Vagina (tissue), 2 donors: ENCODE measurements around the gene ERGIC1. TPM values are rescaled to one million over a fixed set of nuclear protein-coding genes. Genes with fewer than 3 reads are reported as not detected.

Experiments
- DNase-seq, 2 donors: peaks; one replicate each; pipeline ENCODE4 v3.0.0-alpha.2; 2017; ENCODE audit errors: extremely low spot score in 2 of 2
- H3K27ac ChIP-seq: fragments of 200-600 bp; sonication (generic); one replicate; pipeline ENCODE4 v1.5.1; 2019
- H3K27me3 ChIP-seq: fragments of 200-600 bp; sonication (generic); one replicate; pipeline ENCODE4 v1.5.1; 2019
- H3K36me3 ChIP-seq, 2 donors: fragments of 200-600 bp; sonication (generic); one replicate each; pipeline ENCODE4 v1.5.1; 2017 to 2019
- H3K4me1 ChIP-seq: fragments of 200-600 bp; sonication (generic); one replicate; pipeline ENCODE4 v1.5.1; 2019
- H3K4me3 ChIP-seq, 2 donors: fragments of 200-600 bp; sonication (generic); 1 replicate in 1 of 2; 2 replicates in 1 of 2; pipeline ENCODE4 v1.5.1; 2016 to 2019
- H3K9me3 ChIP-seq: fragments of 200-600 bp; sonication (generic); one replicate; pipeline ENCODE4 v1.5.1; 2019
- POLR2A ChIP-seq, 2 donors: fragments of 450-650 bp; IDR thresholded peaks; one replicate each; pipeline ENCODE4 v1.6.1; 2017; ENCODE audit warnings: antibody characterized with exemption in 2 of 2, mild to moderate bottlenecking in 2 of 2, moderate library complexity in 2 of 2
- POLR2AphosphoS5 ChIP-seq, 2 donors: sonication (generic); formaldehyde crosslinking; IDR thresholded peaks; one replicate each; pipeline ENCODE4 v1.9.0; 2017; ENCODE audit warnings: antibody characterized with exemption in 2 of 2, mild to moderate bottlenecking in 2 of 2, low read depth in 1 of 2; ENCODE audit not compliant: insufficient read depth in 1 of 2
- intact Hi-C: fragments of 100-400 bp; cut with DNase I; formaldehyde crosslinking; loops from one replicate; pipeline ENCODE4 v1.15.1; 2023
- total RNA-seq: library from RNA; depleted of rRNA; stranded (reverse); fragments of >200 nt; gene quantifications from one replicate; pipeline ENCODE4 v1.2.3, GENCODE V29; 2016
- TF ChIP-seq, protein P1 (sequence below), 3 experiments: fragments of 450-650 bp in 2 of 3; fragments of 200-600 bp in 1 of 3; sonication (generic) in 1 of 3; IDR thresholded peaks; one replicate each; pipeline ENCODE4 v1.5.1; 2017 to 2019; ENCODE audit warnings: antibody characterized with exemption in 3 of 3, mild to moderate bottlenecking in 2 of 3, moderate library complexity in 2 of 3

Gene ERGIC1
- total RNA-seq, 1 donor from 2014 or later: 97.2 TPM

DNA sequence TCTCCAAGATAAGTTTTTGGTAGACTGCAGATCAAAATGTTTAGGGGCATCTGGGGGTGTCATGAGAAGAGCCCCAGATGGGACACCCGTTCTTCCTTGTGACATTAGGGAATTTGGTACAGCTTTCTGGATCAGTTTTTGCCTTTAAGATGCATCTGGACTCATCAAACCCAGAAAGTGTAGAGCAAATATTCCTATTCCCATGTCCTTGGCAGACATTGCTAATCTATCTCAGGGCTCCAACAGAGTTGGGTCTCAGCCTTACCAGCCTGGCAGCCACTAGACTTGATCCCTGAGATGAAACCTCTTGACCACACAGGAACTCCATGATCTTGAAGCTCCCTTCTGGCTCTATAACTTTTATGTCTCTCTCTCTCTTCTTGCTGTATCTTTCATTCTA, 35.6 kb downstream of the ERGIC1 start:
- TF ChIP-seq POLR2A (IDR thresholded peaks at IDR 0.05) (no peak), POLR2AphosphoS5 (IDR thresholded peaks at IDR 0.05; ENCODE audit: insufficient read depth in 1 of 2, low read depth in 1 of 2) (no peak)
- TF ChIP-seq, protein P1, sequence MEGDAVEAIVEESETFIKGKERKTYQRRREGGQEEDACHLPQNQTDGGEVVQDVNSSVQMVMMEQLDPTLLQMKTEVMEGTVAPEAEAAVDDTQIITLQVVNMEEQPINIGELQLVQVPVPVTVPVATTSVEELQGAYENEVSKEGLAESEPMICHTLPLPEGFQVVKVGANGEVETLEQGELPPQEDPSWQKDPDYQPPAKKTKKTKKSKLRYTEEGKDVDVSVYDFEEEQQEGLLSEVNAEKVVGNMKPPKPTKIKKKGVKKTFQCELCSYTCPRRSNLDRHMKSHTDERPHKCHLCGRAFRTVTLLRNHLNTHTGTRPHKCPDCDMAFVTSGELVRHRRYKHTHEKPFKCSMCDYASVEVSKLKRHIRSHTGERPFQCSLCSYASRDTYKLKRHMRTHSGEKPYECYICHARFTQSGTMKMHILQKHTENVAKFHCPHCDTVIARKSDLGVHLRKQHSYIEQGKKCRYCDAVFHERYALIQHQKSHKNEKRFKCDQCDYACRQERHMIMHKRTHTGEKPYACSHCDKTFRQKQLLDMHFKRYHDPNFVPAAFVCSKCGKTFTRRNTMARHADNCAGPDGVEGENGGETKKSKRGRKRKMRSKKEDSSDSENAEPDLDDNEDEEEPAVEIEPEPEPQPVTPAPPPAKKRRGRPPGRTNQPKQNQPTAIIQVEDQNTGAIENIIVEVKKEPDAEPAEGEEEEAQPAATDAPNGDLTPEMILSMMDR (IDR thresholded peaks at IDR 0.05): no peak
- Histone ChIP-seq H3K9me3 (no peaks in the 10 kb centered on the region), H3K36me3 (no peaks in the 10 kb centered on the region), H3K27me3 (no peaks in the 10 kb centered on the region), H3K4me1 (peaks cover 98% of the 10 kb centered on the region), H3K27ac (peak overlapping the region; percentile 97), H3K4me3 (no peak overlapping the region)
- no peak for DNase-seq
- intact Hi-C loops: loop anchor here (2.0 to 5.0 kb wide), 3 partner anchors 31 to 97 kb away; partner anchors contain the start of gene DUSP1

DNA sequence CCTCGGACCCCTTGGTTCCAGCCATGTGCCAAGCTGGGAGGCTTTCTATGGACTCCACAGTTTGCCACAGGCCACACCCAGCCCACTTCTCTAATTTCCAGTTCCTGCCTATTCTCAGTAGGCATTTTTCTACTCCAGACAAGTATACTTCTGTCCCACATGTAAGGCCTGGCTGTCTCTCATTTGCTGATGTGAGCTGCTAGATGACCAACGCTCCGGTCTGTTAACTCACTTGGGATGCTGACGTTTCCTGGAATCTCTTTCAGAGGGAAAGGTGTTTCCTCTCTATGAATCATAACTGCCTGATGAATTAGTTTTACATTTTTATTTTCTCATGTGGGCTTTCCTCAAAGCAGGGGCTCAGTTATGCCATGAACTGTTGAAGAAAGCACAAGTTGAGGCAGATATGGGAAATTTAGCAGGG, 36.3 kb downstream of the ERGIC1 start:
- intact Hi-C loops: loop anchor here (2.0 to 5.0 kb wide), 3 partner anchors 30 to 98 kb away; partner anchors contain the start of gene DUSP1
- no peak for TF ChIP-seq POLR2A (IDR thresholded peaks at IDR 0.05)
- TF ChIP-seq, protein P1 (IDR thresholded peaks at IDR 0.05): no peak
- peak in 1 of 2 donors; percentile 89 for TF ChIP-seq POLR2AphosphoS5 (IDR thresholded peaks at IDR 0.05; ENCODE audit: insufficient read depth in 1 of 2, low read depth in 1 of 2)
- Histone ChIP-seq H3K9me3 (no peaks in the 10 kb centered on the region), H3K4me1 (peaks cover 99% of the 10 kb centered on the region), H3K36me3 (no peaks in the 10 kb centered on the region), H3K27me3 (no peaks in the 10 kb centered on the region), H3K4me3 (no peak overlapping the region), H3K27ac (peak overlapping the region; percentile 97)
- no peak for DNase-seq

DNA sequence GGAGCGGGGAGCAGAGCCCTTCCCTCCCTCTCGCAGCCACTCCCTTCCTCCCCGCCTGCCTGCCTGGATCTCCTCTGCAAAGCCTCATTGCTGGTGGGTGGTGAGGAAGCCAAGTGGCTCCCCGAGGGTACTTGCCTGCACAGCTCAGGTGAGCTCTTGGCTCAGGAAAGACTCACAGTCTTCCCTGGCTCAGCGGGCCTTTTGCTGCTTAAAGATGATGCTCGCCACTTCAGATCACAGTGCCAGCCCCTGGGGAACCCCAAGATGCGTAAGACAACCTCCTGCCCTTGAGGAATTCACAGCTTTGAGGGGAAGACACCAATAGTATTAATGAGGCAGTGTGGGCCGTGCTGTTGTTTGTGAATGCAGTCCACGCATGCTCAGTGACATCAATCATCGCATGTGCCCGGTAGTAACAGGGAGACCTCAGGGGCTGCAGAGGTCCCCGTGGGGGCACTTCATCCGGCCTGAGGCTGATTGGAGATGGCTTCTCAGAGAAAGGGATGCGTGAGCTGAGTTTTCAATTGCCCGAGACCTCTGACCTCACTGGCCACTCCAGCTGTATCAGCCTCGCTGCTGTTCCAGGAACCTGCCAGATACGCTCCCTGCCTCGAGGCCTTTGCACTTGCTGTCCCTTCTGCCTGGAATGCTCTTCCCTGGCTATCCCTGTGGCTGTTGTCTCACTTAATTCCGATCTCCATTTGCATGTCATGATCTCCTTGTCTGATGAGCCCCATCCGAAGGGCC, 36.8 kb downstream of the ERGIC1 start:
- intact Hi-C loops: loop anchor here (2.0 to 5.0 kb wide), 3 partner anchors 30 to 99 kb away; partner anchors contain the start of gene DUSP1
- Histone ChIP-seq H3K4me3 (no peak overlapping the region), H3K27me3 (no peaks in the 10 kb centered on the region), H3K4me1 (peaks cover 99% of the 10 kb centered on the region), H3K27ac (peak overlapping the region; percentile 97), H3K9me3 (no peaks in the 10 kb centered on the region), H3K36me3 (no peaks in the 10 kb centered on the region)
- no peak for DNase-seq
- TF ChIP-seq POLR2AphosphoS5 (IDR thresholded peaks at IDR 0.05; ENCODE audit: insufficient read depth in 1 of 2, low read depth in 1 of 2): peak in 1 of 2 donors; percentile 29
- TF ChIP-seq, protein P1 (IDR thresholded peaks at IDR 0.05): no peak

DNA sequence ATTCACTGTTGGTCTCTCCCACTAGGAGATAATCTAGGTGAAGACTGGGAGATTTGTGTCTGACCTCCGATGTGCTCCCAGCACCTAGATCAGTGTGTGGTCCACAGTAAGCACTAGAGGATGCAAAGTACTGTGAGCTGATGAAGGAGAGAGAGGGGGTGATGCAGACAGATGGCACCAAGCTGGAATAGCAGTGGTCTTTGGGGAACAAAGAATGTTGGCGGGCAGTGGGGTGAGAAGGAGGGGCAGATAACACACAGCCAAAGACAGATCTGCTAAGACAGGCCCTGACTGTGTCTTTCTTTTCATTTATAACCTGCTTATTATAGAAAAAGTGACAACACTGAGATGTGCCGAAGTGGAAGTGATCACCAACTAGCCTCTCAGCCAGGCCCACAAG, 37.5 kb downstream of the ERGIC1 start:
- DNase-seq: no peak
- Histone ChIP-seq H3K27me3 (no peaks in the 10 kb centered on the region), H3K4me3 (no peak overlapping the region), H3K4me1 (peaks cover 95% of the 10 kb centered on the region), H3K9me3 (no peaks in the 10 kb centered on the region), H3K27ac (peak overlapping the region; percentile 97), H3K36me3 (no peaks in the 10 kb centered on the region)
- TF ChIP-seq, protein P1 (IDR thresholded peaks at IDR 0.05): no peak
- TF ChIP-seq POLR2AphosphoS5 (IDR thresholded peaks at IDR 0.05; ENCODE audit: insufficient read depth in 1 of 2, low read depth in 1 of 2) (no peak), POLR2A (IDR thresholded peaks at IDR 0.05) (no peak)
- intact Hi-C loops: loop anchor here (2.0 to 5.0 kb wide), 3 partner anchors 29 to 99 kb away; partner anchors contain the start of gene DUSP1

DNA sequence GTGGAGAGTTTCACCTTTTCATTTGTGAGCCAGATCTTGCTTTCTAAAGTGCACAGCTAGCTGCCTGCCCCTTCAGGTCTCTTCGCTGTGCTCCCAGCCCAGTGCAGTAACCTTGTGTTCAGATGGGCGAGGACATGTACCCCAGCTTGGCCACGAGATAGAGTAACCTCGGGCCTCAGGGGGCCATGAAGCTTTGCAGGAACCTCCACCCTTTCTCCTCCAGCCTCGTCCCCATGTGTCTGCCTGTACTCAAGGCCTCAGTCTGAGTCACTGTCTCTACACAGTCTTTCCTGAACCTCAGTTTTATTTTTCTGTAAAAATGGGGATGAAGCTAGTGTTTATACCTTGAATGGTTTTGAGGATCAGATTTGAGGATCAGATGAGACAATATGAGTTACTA, 37.9 kb downstream of the ERGIC1 start:
- Histone ChIP-seq H3K9me3 (no peaks in the 10 kb centered on the region), H3K27me3 (no peaks in the 10 kb centered on the region), H3K4me1 (peaks cover 91% of the 10 kb centered on the region), H3K36me3 (no peaks in the 10 kb centered on the region), H3K4me3 (no peak overlapping the region), H3K27ac (peak overlapping the region; percentile 97)
- intact Hi-C loops: loop anchor here (2.0 to 5.0 kb wide), 3 partner anchors 29 to 100 kb away; partner anchors contain the start of gene DUSP1
- TF ChIP-seq POLR2A (IDR thresholded peaks at IDR 0.05) (no peak), POLR2AphosphoS5 (IDR thresholded peaks at IDR 0.05; ENCODE audit: insufficient read depth in 1 of 2, low read depth in 1 of 2) (no peak)
- TF ChIP-seq, protein P1 (IDR thresholded peaks at IDR 0.05): no peak
- no peak for DNase-seq
